ENCODE results near the gene OSBPL8. TPM values are rescaled to one million over a fixed set of nuclear protein-coding genes. Genes with fewer than 3 reads are reported as not detected.

OSBPL8 gene
- total and polyA plus RNA-seq, 2 donors: 32.7 to 41.7 TPM

GRCh38 chr12:76432733-76433132 is 126.8 kb downstream of the OSBPL8 start:
- DNase-seq (ENCODE audit: low read depth in 6 of 9, low spot score in 9 of 9): no peak
- Histone ChIP-seq H3K27me3 (ENCODE audit: control insufficient read depth in 2 of 2, insufficient read depth in 1 of 2, low read length in 1 of 2) (no peaks in the 10 kb centered on the region), H3K27ac (ENCODE audit: low read depth in 1 of 2, low read length in 1 of 2) (no peak overlapping the region), H3K9me3 (ENCODE audit: control insufficient read depth in 2 of 2, insufficient read depth in 1 of 2, low read length in 1 of 2) (peaks cover 0 to 6% of the 10 kb centered on the region in 2 donors), H3K4me1 (ENCODE audit: control insufficient read depth in 2 of 2, insufficient read depth in 2 of 2, low read length in 2 of 2) (no peaks in the 10 kb centered on the region), H3K36me3 (ENCODE audit: control insufficient read depth in 2 of 2, insufficient read depth in 2 of 2, low read length in 1 of 2) (no peaks in the 10 kb centered on the region), H3K4me3 (ENCODE audit: low read length in 2 of 2) (no peak overlapping the region)

GRCh38 chr12:76428117-76428516 is 131.5 kb downstream of the OSBPL8 start:
- H3K27ac ChIP-seq (ENCODE audit: low read depth in 1 of 2, low read length in 1 of 2): no peak overlapping the region
- H3K4me3 ChIP-seq (ENCODE audit: low read length in 2 of 2): no peak overlapping the region
- H3K4me1 ChIP-seq (ENCODE audit: control insufficient read depth in 2 of 2, insufficient read depth in 2 of 2, low read length in 2 of 2): no peaks in the 10 kb centered on the region
- H3K36me3 ChIP-seq (ENCODE audit: control insufficient read depth in 2 of 2, insufficient read depth in 2 of 2, low read length in 1 of 2): no peaks in the 10 kb centered on the region
- no peaks in the 10 kb centered on the region for H3K27me3 ChIP-seq (ENCODE audit: control insufficient read depth in 2 of 2, insufficient read depth in 1 of 2, low read length in 1 of 2)
- DNase-seq (ENCODE audit: low read depth in 6 of 9, low spot score in 9 of 9): no peak
- peaks cover 1 to 3% of the 10 kb centered on the region in 2 donors for H3K9me3 ChIP-seq (ENCODE audit: control insufficient read depth in 2 of 2, insufficient read depth in 1 of 2, low read length in 1 of 2)

- Histone ChIP-seq H3K4me1 (ENCODE audit: control insufficient read depth in 2 of 2, insufficient read depth in 2 of 2, low read length in 2 of 2) (no peaks in the 10 kb centered on the region), H3K36me3 (ENCODE audit: control insufficient read depth in 2 of 2, insufficient read depth in 2 of 2, low read length in 1 of 2) (no peaks in the 10 kb centered on the region), H3K27me3 (ENCODE audit: control insufficient read depth in 2 of 2, insufficient read depth in 1 of 2, low read length in 1 of 2) (no peaks in the 10 kb centered on the region), H3K27ac (ENCODE audit: low read depth in 1 of 2, low read length in 1 of 2) (no peak overlapping the region), H3K9me3 (ENCODE audit: control insufficient read depth in 2 of 2, insufficient read depth in 1 of 2, low read length in 1 of 2) (peaks cover 0 to 1% of the 10 kb centered on the region in 2 donors), H3K4me3 (ENCODE audit: low read length in 2 of 2) (no peak overlapping the region)
- 96% methylated on average over 2 of the region's 2 CpGs for WGBS
- DNase-seq (ENCODE audit: low read depth in 6 of 9, low spot score in 9 of 9): no peak
Measured at GRCh38 chr12:76426160-76426559, 133.4 kb downstream of the OSBPL8 start.

- H3K4me1 ChIP-seq (ENCODE audit: control insufficient read depth in 2 of 2, insufficient read depth in 2 of 2, low read length in 2 of 2): no peaks in the 10 kb centered on the region
- WGBS: 100% methylated on average over 1 of the region's 1 CpG
- H3K9me3 ChIP-seq (ENCODE audit: control insufficient read depth in 2 of 2, insufficient read depth in 1 of 2, low read length in 1 of 2): peaks cover 0 to 1% of the 10 kb centered on the region in 2 donors
- no peaks in the 10 kb centered on the region for H3K27me3 ChIP-seq (ENCODE audit: control insufficient read depth in 2 of 2, insufficient read depth in 1 of 2, low read length in 1 of 2)
- H3K27ac ChIP-seq (ENCODE audit: low read depth in 1 of 2, low read length in 1 of 2): no peak overlapping the region
- no peaks in the 10 kb centered on the region for H3K36me3 ChIP-seq (ENCODE audit: control insufficient read depth in 2 of 2, insufficient read depth in 2 of 2, low read length in 1 of 2)
- H3K4me3 ChIP-seq (ENCODE audit: low read length in 2 of 2): no peak overlapping the region
- no peak for DNase-seq (ENCODE audit: low read depth in 6 of 9, low spot score in 9 of 9)
Measured at GRCh38 chr12:76424941-76425340, 134.6 kb downstream of the OSBPL8 start.

- H3K27me3 ChIP-seq (ENCODE audit: control insufficient read depth in 2 of 2, insufficient read depth in 1 of 2, low read length in 1 of 2): no peaks in the 10 kb centered on the region
- no peak overlapping the region for H3K27ac ChIP-seq (ENCODE audit: low read depth in 1 of 2, low read length in 1 of 2)
- no peak for DNase-seq (ENCODE audit: low read depth in 6 of 9, low spot score in 9 of 9)
- 94% methylated on average over 9 of the region's 9 CpGs for WGBS
- H3K36me3 ChIP-seq (ENCODE audit: control insufficient read depth in 2 of 2, insufficient read depth in 2 of 2, low read length in 1 of 2): no peaks in the 10 kb centered on the region
- no peaks in the 10 kb centered on the region for H3K4me1 ChIP-seq (ENCODE audit: control insufficient read depth in 2 of 2, insufficient read depth in 2 of 2, low read length in 2 of 2)
- H3K4me3 ChIP-seq (ENCODE audit: low read length in 2 of 2): no peak overlapping the region
- H3K9me3 ChIP-seq (ENCODE audit: control insufficient read depth in 2 of 2, insufficient read depth in 1 of 2, low read length in 1 of 2): peaks cover 0 to 1% of the 10 kb centered on the region in 2 donors
Measured at GRCh38 chr12:76422543-76423438, 136.8 kb downstream of the OSBPL8 start.

- H3K27me3 ChIP-seq (ENCODE audit: control insufficient read depth in 2 of 2, insufficient read depth in 1 of 2, low read length in 1 of 2): no peaks in the 10 kb centered on the region
- H3K27ac ChIP-seq (ENCODE audit: low read depth in 1 of 2, low read length in 1 of 2): no peak overlapping the region
- no peak overlapping the region for H3K4me3 ChIP-seq (ENCODE audit: low read length in 2 of 2)
- peaks cover 0 to 1% of the 10 kb centered on the region in 2 donors for H3K9me3 ChIP-seq (ENCODE audit: control insufficient read depth in 2 of 2, insufficient read depth in 1 of 2, low read length in 1 of 2)
- H3K4me1 ChIP-seq (ENCODE audit: control insufficient read depth in 2 of 2, insufficient read depth in 2 of 2, low read length in 2 of 2): no peaks in the 10 kb centered on the region
- H3K36me3 ChIP-seq (ENCODE audit: control insufficient read depth in 2 of 2, insufficient read depth in 2 of 2, low read length in 1 of 2): no peaks in the 10 kb centered on the region
- no peak for DNase-seq (ENCODE audit: low read depth in 6 of 9, low spot score in 9 of 9)
- 95% methylated on average over 2 of the region's 2 CpGs for WGBS
Measured at GRCh38 chr12:76422154-76422542, 137.4 kb downstream of the OSBPL8 start.

GRCh38 chr12:76421046-76421445 is 138.5 kb downstream of the OSBPL8 start:
- Histone ChIP-seq H3K27ac (ENCODE audit: low read depth in 1 of 2, low read length in 1 of 2) (no peak overlapping the region), H3K4me3 (ENCODE audit: low read length in 2 of 2) (no peak overlapping the region), H3K4me1 (ENCODE audit: control insufficient read depth in 2 of 2, insufficient read depth in 2 of 2, low read length in 2 of 2) (no peaks in the 10 kb centered on the region), H3K9me3 (ENCODE audit: control insufficient read depth in 2 of 2, insufficient read depth in 1 of 2, low read length in 1 of 2) (peaks cover 0 to 1% of the 10 kb centered on the region in 2 donors), H3K27me3 (ENCODE audit: control insufficient read depth in 2 of 2, insufficient read depth in 1 of 2, low read length in 1 of 2) (no peaks in the 10 kb centered on the region), H3K36me3 (ENCODE audit: control insufficient read depth in 2 of 2, insufficient read depth in 2 of 2, low read length in 1 of 2) (no peaks in the 10 kb centered on the region)
- no peak for DNase-seq (ENCODE audit: low read depth in 6 of 9, low spot score in 9 of 9)
- 97% methylated on average over 2 of the region's 2 CpGs for WGBS

GRCh38 chr12:76420222-76420621 is 139.3 kb downstream of the OSBPL8 start:
- DNase-seq (ENCODE audit: low read depth in 6 of 9, low spot score in 9 of 9): no peak
- Histone ChIP-seq H3K4me1 (ENCODE audit: control insufficient read depth in 2 of 2, insufficient read depth in 2 of 2, low read length in 2 of 2) (no peaks in the 10 kb centered on the region), H3K27me3 (ENCODE audit: control insufficient read depth in 2 of 2, insufficient read depth in 1 of 2, low read length in 1 of 2) (no peaks in the 10 kb centered on the region), H3K36me3 (ENCODE audit: control insufficient read depth in 2 of 2, insufficient read depth in 2 of 2, low read length in 1 of 2) (no peaks in the 10 kb centered on the region), H3K9me3 (ENCODE audit: control insufficient read depth in 2 of 2, insufficient read depth in 1 of 2, low read length in 1 of 2) (no peaks in the 10 kb centered on the region), H3K4me3 (ENCODE audit: low read length in 2 of 2) (no peak overlapping the region), H3K27ac (ENCODE audit: low read depth in 1 of 2, low read length in 1 of 2) (no peak overlapping the region)
- 96% methylated on average over 2 of the region's 2 CpGs for WGBS

GRCh38 chr12:76417116-76417515 is 142.5 kb downstream of the OSBPL8 start:
- Histone ChIP-seq H3K9me3 (ENCODE audit: control insufficient read depth in 2 of 2, insufficient read depth in 1 of 2, low read length in 1 of 2) (no peaks in the 10 kb centered on the region), H3K27me3 (ENCODE audit: control insufficient read depth in 2 of 2, insufficient read depth in 1 of 2, low read length in 1 of 2) (no peaks in the 10 kb centered on the region), H3K4me3 (ENCODE audit: low read length in 2 of 2) (no peak overlapping the region), H3K4me1 (ENCODE audit: control insufficient read depth in 2 of 2, insufficient read depth in 2 of 2, low read length in 2 of 2) (no peaks in the 10 kb centered on the region), H3K36me3 (ENCODE audit: control insufficient read depth in 2 of 2, insufficient read depth in 2 of 2, low read length in 1 of 2) (no peaks in the 10 kb centered on the region), H3K27ac (ENCODE audit: low read depth in 1 of 2, low read length in 1 of 2) (no peak overlapping the region)
- peak in 2 of 9 donors; percentile 2 to 16 for DNase-seq (ENCODE audit: low read depth in 6 of 9, low spot score in 9 of 9)

Data from thymus (tissue), 11 donors.